A673 (cell line): Measurements from ENCODE around the gene USP48. TPM values are rescaled to one million over a fixed set of nuclear protein-coding genes. Genes with fewer than 3 reads are reported as not detected.

ENCODE experiments used
- BruUV-seq: library from RNA; stranded (reverse); fragments of 400-500 nt; replicated peaks from 2 replicates; lab custom pipeline; 2021; lab: Mats Ljungman, UMichigan
- CTCF ChIA-PET: fragments of 300-600 bp; sonication (Branson Sonifier 250); formaldehyde crosslinking; loops from one replicate; lab custom pipeline; 2022; ENCODE audit warnings: antibody characterized with exemption; lab: Charles Lee
- POLR2A ChIA-PET: fragments of 300-600 bp; sonication (Branson Sonifier 250); formaldehyde crosslinking; loops from one replicate; lab custom pipeline; 2022; ENCODE audit warnings: antibody characterized with exemption; ENCODE audit not compliant: low non-redundant PET; lab: Charles Lee
- DNase-seq: peaks from one replicate; pipeline ENCODE4 v3.0.0-alpha.2; 2015; ENCODE audit warnings: low spot score
- H3K27ac ChIP-seq: fragments of 200-600 bp; sonication (generic); 2 replicates; pipeline ENCODE4 v1.5.1; 2016; ENCODE audit warnings: mixed run types, low read depth, mild to moderate bottlenecking, mixed read lengths, antibody characterized with exemption, low read length; ENCODE audit not compliant: poor library complexity, severe bottlenecking
- H3K27me3 ChIP-seq: fragments of 200-600 bp; sonication (generic); replicated peaks from 2 replicates; pipeline ENCODE4 v1.6.1; 2017; ENCODE audit warnings: mixed run types, low read depth, mild to moderate bottlenecking, mixed read lengths, antibody characterized with exemption, low read length; ENCODE audit not compliant: insufficient read depth, poor library complexity
- H3K36me3 ChIP-seq: fragments of 200-600 bp; sonication (generic); 2 replicates; pipeline ENCODE4 v1.6.1; 2016; ENCODE audit warnings: mixed run types, mild to moderate bottlenecking, mixed read lengths, antibody characterized with exemption, low read length; ENCODE audit not compliant: insufficient read depth, poor library complexity, severe bottlenecking
- H3K4me1 ChIP-seq: fragments of 200-600 bp; sonication (generic); 2 replicates; pipeline ENCODE4 v1.6.1; 2017; ENCODE audit warnings: mixed run types, mild to moderate bottlenecking, mixed read lengths, antibody characterized with exemption, low read length; ENCODE audit not compliant: insufficient read depth, poor library complexity, severe bottlenecking
- H3K4me3 ChIP-seq: fragments of 200-600 bp; sonication (generic); 2 replicates; pipeline ENCODE4 v1.5.1; 2016; ENCODE audit warnings: low read depth, mixed run types, mild to moderate bottlenecking, mixed read lengths, low read length; ENCODE audit not compliant: poor library complexity, severe bottlenecking
- H3K9me3 ChIP-seq: fragments of 200-600 bp; sonication (generic); 2 replicates; pipeline ENCODE4 v1.6.1; 2016; ENCODE audit warnings: mixed run types, low read depth, mild to moderate bottlenecking, mixed read lengths, antibody characterized with exemption, low read length; ENCODE audit not compliant: poor library complexity, severe bottlenecking
- EZH2 ChIP-seq: fragments of 200-600 bp; sonication (generic); IDR thresholded peaks from 2 replicates; pipeline ENCODE4 v1.6.1; 2017; ENCODE audit warnings: borderline replicate concordance, low read depth, mild to moderate bottlenecking, mixed read lengths, antibody characterized with exemption, low read length; ENCODE audit not compliant: poor library complexity, severe bottlenecking
- intact Hi-C: fragments of 100-400 bp; cut with micrococcal nuclease; formaldehyde crosslinking; loops from one replicate; pipeline ENCODE4 v1.10.0; 2022; ENCODE audit not compliant: unreplicated experiment
- total RNA-seq: library from RNA; stranded (reverse); gene quantifications from 2 replicates; pipeline ENCODE4 v1.2.3, GENCODE V29; 2021
- TF ChIP-seq, protein P1 (sequence below): fragments of 300-800, 200-600 bp; sonication (generic); conservative IDR thresholded peaks from 2 replicates; pipeline ENCODE4 v1.5.1; 2017; ENCODE audit warnings: low read depth, mild to moderate bottlenecking, antibody characterized with exemption, low read length, moderate library complexity, mixed read lengths

USP48 gene
- total RNA-seq, 1 experiment from 2014 or later = 74.1 TPM

- H3K27me3 ChIP-seq = peaks cover 10% of the 10 kb centered on the region
- no peak overlapping the region for H3K4me3 ChIP-seq
- H3K36me3 ChIP-seq = no peaks in the 10 kb centered on the region
- TF ChIP-seq EZH2 = no peak
- TF ChIP-seq, protein P1, sequence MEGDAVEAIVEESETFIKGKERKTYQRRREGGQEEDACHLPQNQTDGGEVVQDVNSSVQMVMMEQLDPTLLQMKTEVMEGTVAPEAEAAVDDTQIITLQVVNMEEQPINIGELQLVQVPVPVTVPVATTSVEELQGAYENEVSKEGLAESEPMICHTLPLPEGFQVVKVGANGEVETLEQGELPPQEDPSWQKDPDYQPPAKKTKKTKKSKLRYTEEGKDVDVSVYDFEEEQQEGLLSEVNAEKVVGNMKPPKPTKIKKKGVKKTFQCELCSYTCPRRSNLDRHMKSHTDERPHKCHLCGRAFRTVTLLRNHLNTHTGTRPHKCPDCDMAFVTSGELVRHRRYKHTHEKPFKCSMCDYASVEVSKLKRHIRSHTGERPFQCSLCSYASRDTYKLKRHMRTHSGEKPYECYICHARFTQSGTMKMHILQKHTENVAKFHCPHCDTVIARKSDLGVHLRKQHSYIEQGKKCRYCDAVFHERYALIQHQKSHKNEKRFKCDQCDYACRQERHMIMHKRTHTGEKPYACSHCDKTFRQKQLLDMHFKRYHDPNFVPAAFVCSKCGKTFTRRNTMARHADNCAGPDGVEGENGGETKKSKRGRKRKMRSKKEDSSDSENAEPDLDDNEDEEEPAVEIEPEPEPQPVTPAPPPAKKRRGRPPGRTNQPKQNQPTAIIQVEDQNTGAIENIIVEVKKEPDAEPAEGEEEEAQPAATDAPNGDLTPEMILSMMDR = no peak
- intact Hi-C loops = no loop called here
- ChIA-PET POLR2A (no interaction called here), CTCF (no interaction called here)
- no peaks in the 10 kb centered on the region for H3K4me1 ChIP-seq
- no TSS peak for BruUV-seq
- H3K27ac ChIP-seq = no peak overlapping the region
- H3K9me3 ChIP-seq = no peaks in the 10 kb centered on the region
- DNase-seq = no peak
Measured at GRCh38 chr1:21816602-21817302, 33.8 kb upstream of the USP48 start.

DNA sequence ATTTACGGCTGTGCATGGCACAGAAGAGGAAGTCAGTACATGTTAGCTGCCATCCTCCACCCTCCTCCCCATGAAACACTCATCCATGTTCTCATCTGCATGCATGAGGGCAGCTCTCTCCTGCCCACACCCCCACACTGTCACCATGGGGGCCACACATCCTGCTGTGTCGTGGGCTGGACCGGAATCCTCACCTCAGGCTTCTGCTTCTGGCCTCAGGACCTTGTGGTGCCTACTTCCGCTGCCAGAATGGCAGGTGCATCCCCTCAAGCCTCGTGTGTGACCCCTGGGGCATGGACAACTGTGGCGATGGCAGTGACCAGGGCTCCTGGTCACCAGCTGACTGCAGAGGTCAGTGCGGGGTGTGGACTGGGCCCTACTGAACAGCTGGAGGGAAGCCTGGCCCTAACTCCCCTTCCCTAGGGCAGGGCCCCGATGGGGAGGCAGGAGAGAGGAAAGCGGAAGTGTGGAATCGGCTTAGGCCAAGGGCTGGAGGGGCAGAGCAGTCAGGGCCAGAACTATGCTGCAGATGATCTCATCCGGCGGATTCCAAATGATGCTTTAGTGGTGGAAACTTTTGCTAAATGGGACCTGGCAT lies 32.9 kb upstream of the USP48 start:
- intact Hi-C loops = no loop called here
- ChIA-PET CTCF (no interaction called here), POLR2A (no interaction called here)
- no peak for TF ChIP-seq EZH2
- H3K36me3 ChIP-seq = no peaks in the 10 kb centered on the region
- no peak overlapping the region for H3K4me3 ChIP-seq
- H3K9me3 ChIP-seq = no peaks in the 10 kb centered on the region
- no TSS peak for BruUV-seq
- no peaks in the 10 kb centered on the region for H3K4me1 ChIP-seq
- DNase-seq = no peak
- peaks cover 10% of the 10 kb centered on the region for H3K27me3 ChIP-seq
- H3K27ac ChIP-seq = no peak overlapping the region

- Histone ChIP-seq H3K36me3 (no peaks in the 10 kb centered on the region), H3K4me1 (no peaks in the 10 kb centered on the region), H3K9me3 (no peaks in the 10 kb centered on the region), H3K4me3 (no peak overlapping the region), H3K27ac (no peak overlapping the region), H3K27me3 (peaks cover 10% of the 10 kb centered on the region)
- POLR2A ChIA-PET = no interaction called here
- no TSS peak for BruUV-seq
- TF ChIP-seq, protein P1 = no peak
- TF ChIP-seq EZH2 = no peak
- intact Hi-C loops = no loop called here
- DNase-seq = no peak
- CTCF ChIA-PET = no interaction called here
Measured at GRCh38 chr1:21814981-21815582, 32.1 kb upstream of the USP48 start.
